DMS79 (cell line): Measurements from ENCODE around the gene ZNF787.
"Not testable (repeated sequence)": the region's sequence is repeated elsewhere in the genome, so short reads cannot be mapped to it uniquely, and the experiment has no call there.

ENCODE experiments used
- DNase-seq: peaks from one replicate; lab custom pipeline; 2025; lab: John Stamatoyannopoulos, UW

ZNF787 gene

GRCh38 chr19:56121180-56122167, at the start of gene ZNF787:
TSS of gene ZNF787 (minus strand) at chr19:56121295. CDS start at chr19:56103217, 18,078 bp downstream.
- DNase-seq = peak; percentile 95

- DNase-seq = peak; percentile 84
These were observed 49.2 kb upstream of the ZNF787 start for GRCh38 chr19:56170261-56170660.

GRCh38 chr19:56167064-56167578, 46.0 kb upstream of the ZNF787 start:
- DNase-seq = no peak

GRCh38 chr19:56163097-56163496, 42.0 kb upstream of the ZNF787 start:
- no peak for DNase-seq

- DNase-seq = no peak
These were observed 41.2 kb upstream of the ZNF787 start for GRCh38 chr19:56162258-56162657.

- no peak for DNase-seq
These were observed 40.4 kb upstream of the ZNF787 start for GRCh38 chr19:56161534-56161933.

GRCh38 chr19:56159622-56160271, 38.7 kb upstream of the ZNF787 start:
- DNase-seq = no peak

- no peak for DNase-seq
These were observed 38.0 kb upstream of the ZNF787 start for GRCh38 chr19:56159009-56159559.

GRCh38 chr19:56158170-56158757, 37.2 kb upstream of the ZNF787 start:
- DNase-seq = no peak

GRCh38 chr19:56156768-56157167, 35.7 kb upstream of the ZNF787 start:
- DNase-seq = no peak

GRCh38 chr19:56155124-56155687, 34.1 kb upstream of the ZNF787 start:
- DNase-seq = no peak

- DNase-seq = no peak
These were observed 32.4 kb upstream of the ZNF787 start for GRCh38 chr19:56153507-56153906.

- DNase-seq = no peak
These were observed 31.5 kb upstream of the ZNF787 start for GRCh38 chr19:56152644-56153043.

- DNase-seq = no peak
These were observed 29.3 kb upstream of the ZNF787 start for GRCh38 chr19:56150358-56150757.

GRCh38 chr19:56149656-56150038, 28.6 kb upstream of the ZNF787 start:
- no peak for DNase-seq

- not testable (repeated sequence) for DNase-seq
These were observed 28.0 kb upstream of the ZNF787 start for GRCh38 chr19:56148955-56149655.

GRCh38 chr19:56148096-56148495, 27.0 kb upstream of the ZNF787 start:
- DNase-seq = no peak

GRCh38 chr19:56147307-56147706, 26.2 kb upstream of the ZNF787 start:
- no peak for DNase-seq

- no peak for DNase-seq
These were observed 25.8 kb upstream of the ZNF787 start for GRCh38 chr19:56146904-56147303.

- no peak for DNase-seq
These were observed 24.6 kb upstream of the ZNF787 start for GRCh38 chr19:56145698-56146097.

GRCh38 chr19:56144831-56145230, 23.7 kb upstream of the ZNF787 start:
- DNase-seq = no peak
